Subcutaneous abdominal adipose tissue (tissue), 5 donors: Measurements from ENCODE around the gene FUBP1.

Source experiments
- H3K27ac ChIP-seq: one replicate; pipeline ENCODE4 v1.7.0; 2013; ENCODE audit warnings: low read depth, mild to moderate bottlenecking, inconsistent platforms, low read length, moderate library complexity
- H3K27me3 ChIP-seq, 5 donors: one replicate each; pipeline ENCODE4 v1.7.0; 2013; ENCODE audit warnings: low read length in 5 of 5, inconsistent platforms in 1 of 5; ENCODE audit not compliant: control insufficient read depth in 5 of 5, insufficient read depth in 4 of 5
- H3K36me3 ChIP-seq, 5 donors: one replicate each; pipeline ENCODE4 v1.7.0; 2013; ENCODE audit warnings: low read length in 5 of 5; ENCODE audit not compliant: control insufficient read depth in 5 of 5, insufficient read depth in 5 of 5
- H3K4me1 ChIP-seq, 5 donors: one replicate each; pipeline ENCODE4 v1.7.0; 2013; ENCODE audit warnings: low read length in 5 of 5, mild to moderate bottlenecking in 3 of 5, moderate library complexity in 1 of 5; ENCODE audit not compliant: control insufficient read depth in 5 of 5, insufficient read depth in 5 of 5
- H3K4me3 ChIP-seq, 5 donors: one replicate each; pipeline ENCODE4 v1.7.0; 2013; ENCODE audit warnings: low read length in 5 of 5, low read depth in 1 of 5
- H3K9ac ChIP-seq, 5 donors: one replicate each; pipeline ENCODE4 v1.7.0; 2013; ENCODE audit warnings: low read length in 5 of 5, mild to moderate bottlenecking in 4 of 5, moderate library complexity in 3 of 5
- H3K9me3 ChIP-seq, 5 donors: one replicate each; pipeline ENCODE4 v1.7.0; 2013; ENCODE audit warnings: low read length in 5 of 5; ENCODE audit not compliant: control insufficient read depth in 5 of 5
- donor health status: healthy.
- donor health status: healthy.
- donor health status: healthy.
- donor health status: healthy.
- donor health status: healthy.

Gene FUBP1

GRCh38 chr1:77954521-77954920 lies 24.4 kb downstream of the FUBP1 start:
- Histone ChIP-seq H3K4me3 (no peak overlapping the region), H3K9ac (no peak overlapping the region), H3K9me3 (no peaks in the 10 kb centered on the region), H3K4me1 (peaks cover 0 to 6% (median 3%) of the 10 kb centered on the region in 5 donors), H3K36me3 (peaks cover 48 to 90% (median 79%) of the 10 kb centered on the region in 5 donors), H3K27me3 (no peaks in the 10 kb centered on the region), H3K27ac (no peak overlapping the region)

- H3K27me3 ChIP-seq, result no peaks in the 10 kb centered on the region
- peaks cover 44 to 87% (median 76%) of the 10 kb centered on the region in 5 donors for H3K36me3 ChIP-seq
- no peak overlapping the region for H3K27ac ChIP-seq
- H3K4me3 ChIP-seq, result no peak overlapping the region
- H3K9me3 ChIP-seq, result no peaks in the 10 kb centered on the region
- no peak overlapping the region for H3K9ac ChIP-seq
- H3K4me1 ChIP-seq, result peaks cover 0 to 10% (median 6%) of the 10 kb centered on the region in 5 donors
Observed at GRCh38 chr1:77953907-77954306, 25.0 kb downstream of the FUBP1 start.

GRCh38 chr1:77951328-77951727 lies 27.5 kb downstream of the FUBP1 start:
- Histone ChIP-seq H3K4me3 (no peak overlapping the region), H3K27ac (no peak overlapping the region), H3K9me3 (no peaks in the 10 kb centered on the region), H3K4me1 (peaks cover 0 to 12% (median 6%) of the 10 kb centered on the region in 5 donors), H3K36me3 (peaks cover 48 to 83% (median 76%) of the 10 kb centered on the region in 5 donors), H3K9ac (no peak overlapping the region), H3K27me3 (no peaks in the 10 kb centered on the region)

- peaks cover 46 to 80% (median 72%) of the 10 kb centered on the region in 5 donors for H3K36me3 ChIP-seq
- peaks cover 0 to 12% (median 6%) of the 10 kb centered on the region in 5 donors for H3K4me1 ChIP-seq
- H3K4me3 ChIP-seq, result no peak overlapping the region
- H3K27me3 ChIP-seq, result no peaks in the 10 kb centered on the region
- no peak overlapping the region for H3K27ac ChIP-seq
- no peak overlapping the region for H3K9ac ChIP-seq
- H3K9me3 ChIP-seq, result no peaks in the 10 kb centered on the region
Observed at GRCh38 chr1:77950873-77951272, 28.0 kb downstream of the FUBP1 start.

- Histone ChIP-seq H3K27ac (no peak overlapping the region), H3K9me3 (no peaks in the 10 kb centered on the region), H3K36me3 (peaks cover 31 to 70% (median 65%) of the 10 kb centered on the region in 5 donors), H3K4me3 (no peak overlapping the region), H3K9ac (peak overlapping the region in 1 of 5 donors; percentile 3), H3K4me1 (peaks cover 0 to 12% (median 6%) of the 10 kb centered on the region in 5 donors), H3K27me3 (no peaks in the 10 kb centered on the region)
Observed at GRCh38 chr1:77948841-77949424, 29.9 kb downstream of the FUBP1 start.

- Histone ChIP-seq H3K9me3 (no peaks in the 10 kb centered on the region), H3K36me3 (peaks cover 27 to 73% (median 50%) of the 10 kb centered on the region in 5 donors), H3K27me3 (no peaks in the 10 kb centered on the region), H3K9ac (no peak overlapping the region), H3K27ac (no peak overlapping the region), H3K4me3 (no peak overlapping the region), H3K4me1 (peaks cover 0 to 9% (median 6%) of the 10 kb centered on the region in 5 donors)
Observed at GRCh38 chr1:77945345-77945744, 33.5 kb downstream of the FUBP1 start.

- no peaks in the 10 kb centered on the region for H3K27me3 ChIP-seq
- H3K9ac ChIP-seq, result no peak overlapping the region
- peaks cover 0 to 3% (median 0%) of the 10 kb centered on the region in 5 donors for H3K9me3 ChIP-seq
- H3K4me3 ChIP-seq, result no peak overlapping the region
- peaks cover 27 to 65% (median 30%) of the 10 kb centered on the region in 5 donors for H3K36me3 ChIP-seq
- no peaks in the 10 kb centered on the region for H3K4me1 ChIP-seq
- no peak overlapping the region for H3K27ac ChIP-seq
Observed at GRCh38 chr1:77942400-77943140, 36.3 kb downstream of the FUBP1 start.

- no peak overlapping the region for H3K4me3 ChIP-seq
- peaks cover 0 to 3% (median 0%) of the 10 kb centered on the region in 5 donors for H3K9me3 ChIP-seq
- no peaks in the 10 kb centered on the region for H3K27me3 ChIP-seq
- peaks cover 16 to 49% (median 26%) of the 10 kb centered on the region in 5 donors for H3K36me3 ChIP-seq
- H3K4me1 ChIP-seq, result no peaks in the 10 kb centered on the region
- no peak overlapping the region for H3K27ac ChIP-seq
- no peak overlapping the region for H3K9ac ChIP-seq
Observed at GRCh38 chr1:77940921-77941570, 37.8 kb downstream of the FUBP1 start.

- Histone ChIP-seq H3K4me3 (no peak overlapping the region), H3K9ac (no peak overlapping the region), H3K9me3 (peaks cover 0 to 3% (median 0%) of the 10 kb centered on the region in 5 donors), H3K27me3 (no peaks in the 10 kb centered on the region), H3K4me1 (peaks cover 0 to 5% (median 0%) of the 10 kb centered on the region in 5 donors), H3K27ac (no peak overlapping the region), H3K36me3 (peaks cover 3 to 30% (median 12%) of the 10 kb centered on the region in 5 donors)
Observed at GRCh38 chr1:77938651-77939050, 40.2 kb downstream of the FUBP1 start.

- H3K4me1 ChIP-seq, result no peaks in the 10 kb centered on the region
- no peaks in the 10 kb centered on the region for H3K27me3 ChIP-seq
- no peaks in the 10 kb centered on the region for H3K9me3 ChIP-seq
- H3K4me3 ChIP-seq, result no peak overlapping the region
- peaks cover 3 to 22% (median 12%) of the 10 kb centered on the region in 5 donors for H3K36me3 ChIP-seq
- H3K27ac ChIP-seq, result no peak overlapping the region
- no peak overlapping the region for H3K9ac ChIP-seq
Observed at GRCh38 chr1:77929806-77930205, 49.1 kb downstream of the FUBP1 start.
